Endothelial cell of umbilical vein (primary cell): ENCODE data around the gene STIMATE. TPM values are rescaled to one million over a fixed set of nuclear protein-coding genes. Genes with fewer than 3 reads are reported as not detected.

ENCODE experiments used
- BruUV-seq: library from RNA; stranded (reverse); fragments of 400-500 nt; replicated peaks from 2 replicates; lab custom pipeline; 2021; lab: Mats Ljungman, UMichigan
- CTCF ChIA-PET: fragments of 300-600, 350-600 bp; sonication (Branson Sonifier 250); formaldehyde crosslinking; loops from one replicate; lab custom pipeline; 2021; ENCODE audit warnings: antibody characterized with exemption, inconsistent platforms; lab: Charles Lee
- POLR2A ChIA-PET: fragments of 300-600, 350-600 bp; sonication (Branson Sonifier 250); formaldehyde crosslinking; loops from one replicate; lab custom pipeline; 2021; ENCODE audit warnings: antibody characterized with exemption, inconsistent platforms; lab: Charles Lee
- DNase-seq: peaks from one replicate; pipeline ENCODE4 v3.0.0-alpha.2; 2011; ENCODE audit warnings: low read depth, low spot score
- FAIRE-seq: peaks from 2 replicates; lab custom pipeline; 2011; peaks lifted over from hg19 to GRCh38; lab: Jason Lieb, UNC
- H2AFZ ChIP-seq: 2 replicates; pipeline ENCODE4 v1.6.0; 2012; ENCODE audit warnings: low read depth, low read length, control low read depth, inconsistent platforms
- H3K27ac ChIP-seq: 2 replicates; pipeline ENCODE4 v1.5.1; 2011; ENCODE audit warnings: low read depth, mild to moderate bottlenecking, control low read depth, low read length, moderate library complexity; ENCODE audit not compliant: insufficient read depth
- H3K27me3 ChIP-seq, 2 experiments: 2 replicates each; pipeline versions ENCODE4 v1.6.0 to v1.6.1; 2011; ENCODE audit warnings: low read length in 2 of 2, mixed read lengths in 1 of 2; ENCODE audit not compliant: control insufficient read depth in 2 of 2, insufficient read depth in 2 of 2
- H3K36me3 ChIP-seq, 2 experiments: 2 replicates in 1 of 2; 3 replicates in 1 of 2; pipeline ENCODE4 v1.5.1; 2011; ENCODE audit warnings: low read length in 2 of 2, mild to moderate bottlenecking in 1 of 2, moderate library complexity in 1 of 2; ENCODE audit not compliant: control insufficient read depth in 2 of 2, insufficient read depth in 2 of 2; ENCODE audit errors: extremely low read depth in 1 of 2
- H3K4me1 ChIP-seq: 3 replicates; pipeline ENCODE4 v1.5.1; 2011; ENCODE audit warnings: mild to moderate bottlenecking, low read length; ENCODE audit not compliant: control insufficient read depth, insufficient read depth; ENCODE audit errors: extremely low read depth
- H3K4me2 ChIP-seq: 2 replicates; pipeline ENCODE4 v1.6.1; 2011; ENCODE audit warnings: low read length, control low read depth, mixed read lengths; ENCODE audit not compliant: insufficient read depth
- H3K4me3 ChIP-seq, 3 experiments: fragments of 200-600 bp in 1 of 3; sonication (generic), shearing (Covaris generic) in 1 of 3; replicated peaks in 1 of 3; 2 replicates each; pipeline ENCODE4 v1.5.1; 2011 to 2016; ENCODE audit warnings: control low read depth in 3 of 3, low read length in 3 of 3, mild to moderate bottlenecking in 2 of 3, inconsistent platforms in 1 of 3, low read depth in 1 of 3, moderate library complexity in 1 of 3; ENCODE audit not compliant: insufficient read depth in 1 of 3
- H3K79me2 ChIP-seq: 2 replicates; pipeline ENCODE4 v1.6.0; 2012; ENCODE audit warnings: low read length, inconsistent platforms; ENCODE audit not compliant: control insufficient read depth, insufficient read depth
- H3K9ac ChIP-seq: replicated peaks from 2 replicates; pipeline ENCODE3; 2011; ENCODE audit warnings: low read length, control low read depth; ENCODE audit not compliant: insufficient read depth; ENCODE audit errors: extremely low read depth
- H3K9me1 ChIP-seq: replicated peaks from 3 replicates; pipeline ENCODE4 v1.6.0; 2011; ENCODE audit warnings: mild to moderate bottlenecking, low read length; ENCODE audit not compliant: control insufficient read depth, insufficient read depth; ENCODE audit errors: extremely low read depth
- H3K9me3 ChIP-seq: replicated peaks from 2 replicates; pipeline ENCODE4 v1.5.1; 2012; ENCODE audit warnings: low read length, inconsistent platforms; ENCODE audit not compliant: control insufficient read depth, insufficient read depth
- H4K20me1 ChIP-seq: replicated peaks from 2 replicates; pipeline ENCODE3; 2011; ENCODE audit warnings: mild to moderate bottlenecking, low read length; ENCODE audit not compliant: control insufficient read depth, insufficient read depth; ENCODE audit errors: extremely low read depth
- CTCF ChIP-seq, 2 donors: IDR thresholded peaks; 1 replicate in 1 of 2; 2 replicates in 1 of 2; pipeline ENCODE4 v1.5.1; 2011; ENCODE audit warnings: low read length in 2 of 2, mild to moderate bottlenecking in 2 of 2, moderate library complexity in 2 of 2, control low read depth in 1 of 2, inconsistent platforms in 1 of 2, low read depth in 1 of 2; ENCODE audit not compliant: insufficient read depth in 1 of 2; ENCODE audit errors: extremely low read depth in 1 of 2
- EZH2 ChIP-seq: IDR thresholded peaks from 2 replicates; pipeline ENCODE4 v1.6.1; 2012; ENCODE audit warnings: borderline replicate concordance, low read depth, mild to moderate bottlenecking, moderate library complexity, low read length, inconsistent platforms; ENCODE audit not compliant: severe bottlenecking
- GATA2 ChIP-seq: IDR thresholded peaks from 2 replicates; pipeline ENCODE4 v1.7.0; 2011; ENCODE audit warnings: low read depth, mild to moderate bottlenecking, moderate library complexity, mixed read lengths, low read length; ENCODE audit not compliant: insufficient read length, insufficient read depth
- JUN ChIP-seq: IDR thresholded peaks from 2 replicates; pipeline ENCODE4 v1.6.1; 2011; ENCODE audit warnings: borderline replicate concordance, low read depth; ENCODE audit not compliant: insufficient read length, insufficient read depth
- MAX ChIP-seq: IDR thresholded peaks from 2 replicates; pipeline ENCODE4 v1.6.1; 2011; ENCODE audit not compliant: insufficient read depth, insufficient read length
- MYC ChIP-seq: IDR thresholded peaks from one replicate; pipeline ENCODE4 v1.6.1; 2011; ENCODE audit warnings: mild to moderate bottlenecking, low read depth, low read length
- POLR2A ChIP-seq: IDR thresholded peaks from 2 replicates; pipeline ENCODE4 v1.6.1; 2012; ENCODE audit warnings: low read depth, mild to moderate bottlenecking, control low read depth, low read length
- POLR2AphosphoS5 ChIP-seq: IDR thresholded peaks from 2 replicates; pipeline ENCODE4 v1.6.1; 2012; ENCODE audit warnings: low read depth, mild to moderate bottlenecking, control low read depth, low read length, moderate library complexity; ENCODE audit not compliant: insufficient read depth
- dilution Hi-C: fragments of 300-500 bp; cut with MboI; formaldehyde crosslinking; loops from one replicate; pipeline ENCODE4 v1.15.0; 2019; ENCODE audit warnings: low sequenced_read_pairs; ENCODE audit not compliant: extremely low pct_ligation_motif_present
- intact Hi-C: fragments of 100-400 bp; cut with micrococcal nuclease; formaldehyde crosslinking; loops from one replicate; pipeline ENCODE4 v1.10.0; 2022
- polyA plus RNA-seq, 4 experiments: library from polyadenylated mRNA; depleted of rRNA in 3 of 4; stranded (reverse) in 3 of 4; unstranded in 1 of 4; fragments of >200 nt; gene quantifications; 2 replicates each; pipeline versions ENCODE4 v1.2.1 to v1.2.3, GENCODE V29; 2011 to 2012; ENCODE audit warnings: missing spikeins in 1 of 4
- total RNA-seq: library from RNA; stranded (reverse); gene quantifications from 2 replicates; pipeline ENCODE4 v1.2.3, GENCODE V29; 2021

Gene STIMATE
- total and polyA plus RNA-seq, 2 donors (not counting 3 experiments of a cell fraction or from before 2014, with no cell fraction given), result 18.2 to 24.0 TPM

DNA sequence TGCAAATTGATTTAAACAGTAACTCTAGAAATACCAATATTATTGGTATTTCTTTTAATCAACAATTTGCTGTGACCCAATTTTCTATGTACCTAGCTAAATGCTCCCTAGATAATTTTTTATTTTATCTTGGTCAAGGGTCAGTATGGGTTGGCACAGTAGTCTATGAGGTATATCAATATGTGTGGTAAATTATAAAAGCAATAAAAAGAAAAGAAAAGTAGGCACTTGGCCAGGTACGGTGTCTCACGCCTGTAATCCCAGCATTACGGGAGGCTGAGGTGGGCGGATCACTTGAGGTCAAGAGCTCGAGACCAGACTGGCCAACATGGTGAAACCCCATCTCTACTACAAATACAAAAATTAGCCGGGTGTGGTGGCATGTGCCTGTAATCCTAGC is 34.0 kb upstream of the STIMATE start:
- dilution Hi-C loops, result no loop called here
- no peak overlapping the region for H3K27ac ChIP-seq
- POLR2A ChIA-PET, result no interaction called here

More for the DNA sequence above, 34.0 kb upstream of the STIMATE start:
- Histone ChIP-seq H3K9me1 (no peaks in the 10 kb centered on the region), H3K4me1 (no peaks in the 10 kb centered on the region), H3K27me3 (no peaks in the 10 kb centered on the region), H3K36me3 (no peaks in the 10 kb centered on the region), H2AFZ (no peak overlapping the region), H3K9me3 (no peaks in the 10 kb centered on the region), H4K20me1 (no peaks in the 10 kb centered on the region), H3K4me2 (no peak overlapping the region), H3K9ac (no peak overlapping the region), H3K4me3 (no peak overlapping the region), H3K79me2 (no peaks in the 10 kb centered on the region)
- no TSS peak for BruUV-seq
- intact Hi-C loops, result no loop called here
- FAIRE-seq (no peak), DNase-seq (no peak)
- TF ChIP-seq POLR2A, result no peak
- TF ChIP-seq CTCF (IDR thresholded peaks at IDR 0.05; ENCODE audit: extremely low read depth in 1 of 2, insufficient read depth in 1 of 2, low read depth in 1 of 2, low read length in 2 of 2), result no peak
- TF ChIP-seq MYC, result no peak
- TF ChIP-seq EZH2, result no peak
- no peak for TF ChIP-seq GATA2
- no peak for TF ChIP-seq JUN
- no peak for TF ChIP-seq MAX
- TF ChIP-seq POLR2AphosphoS5, result no peak
- CTCF ChIA-PET, result interaction anchor here (0.6 to 2.1 kb wide), 8 partner anchors 10 to 189 kb away, joined by 3 to 9 read pairs (median 3); partner anchors contain the start of gene STIMATE
